NCI-H82 (cell line): Measurements from ENCODE around the gene SEC16A.

Experiments used
- DNase-seq: peaks from one replicate; lab custom pipeline; 2025; lab: John Stamatoyannopoulos, UW

SEC16A gene

GRCh38 chr9:136519263-136520052 is 36.6 kb upstream of the SEC16A start:
- no peak for DNase-seq

GRCh38 chr9:136518623-136519022 is 35.8 kb upstream of the SEC16A start:
- DNase-seq: no peak

- no peak for DNase-seq
Observed at GRCh38 chr9:136517950-136518349, 35.1 kb upstream of the SEC16A start.

GRCh38 chr9:136517012-136517743 is 34.3 kb upstream of the SEC16A start:
- no peak for DNase-seq

- no peak for DNase-seq
Observed at GRCh38 chr9:136516191-136516654, 33.4 kb upstream of the SEC16A start.

- DNase-seq: no peak
Observed at GRCh38 chr9:136515276-136515675, 32.4 kb upstream of the SEC16A start.

GRCh38 chr9:136514022-136514714 is 31.3 kb upstream of the SEC16A start:
- DNase-seq: no peak

GRCh38 chr9:136513191-136513590 is 30.4 kb upstream of the SEC16A start:
- no peak for DNase-seq

- DNase-seq: no peak
Observed at GRCh38 chr9:136512651-136513071, 29.8 kb upstream of the SEC16A start.

GRCh38 chr9:136511670-136512592 is 29.1 kb upstream of the SEC16A start:
- no peak for DNase-seq

GRCh38 chr9:136511144-136511669 is 28.4 kb upstream of the SEC16A start:
- DNase-seq: no peak

GRCh38 chr9:136510561-136510960 is 27.7 kb upstream of the SEC16A start:
- no peak for DNase-seq

GRCh38 chr9:136509549-136509948 is 26.7 kb upstream of the SEC16A start:
- no peak for DNase-seq

- DNase-seq: no peak
Observed at GRCh38 chr9:136508729-136509500, 26.1 kb upstream of the SEC16A start.

- DNase-seq: no peak
Observed at GRCh38 chr9:136507992-136508375, 25.1 kb upstream of the SEC16A start.

GRCh38 chr9:136507221-136507991 is 24.6 kb upstream of the SEC16A start:
- DNase-seq: no peak

- DNase-seq: no peak
Observed at GRCh38 chr9:136506425-136506824, 23.6 kb upstream of the SEC16A start.

GRCh38 chr9:136505406-136506403 is 22.9 kb upstream of the SEC16A start:
- DNase-seq: no peak
